Measurements from ENCODE around the gene ETV4. TPM values are rescaled to one million over a fixed set of nuclear protein-coding genes. Genes with fewer than 3 reads are reported as not detected.

The ETV4 gene
- total and polyA plus RNA-seq, 2 of the 13 experiments (the other 11 are each of a cell fraction or from before 2014, with no cell fraction given), result 128 to 330 TPM

DNA sequence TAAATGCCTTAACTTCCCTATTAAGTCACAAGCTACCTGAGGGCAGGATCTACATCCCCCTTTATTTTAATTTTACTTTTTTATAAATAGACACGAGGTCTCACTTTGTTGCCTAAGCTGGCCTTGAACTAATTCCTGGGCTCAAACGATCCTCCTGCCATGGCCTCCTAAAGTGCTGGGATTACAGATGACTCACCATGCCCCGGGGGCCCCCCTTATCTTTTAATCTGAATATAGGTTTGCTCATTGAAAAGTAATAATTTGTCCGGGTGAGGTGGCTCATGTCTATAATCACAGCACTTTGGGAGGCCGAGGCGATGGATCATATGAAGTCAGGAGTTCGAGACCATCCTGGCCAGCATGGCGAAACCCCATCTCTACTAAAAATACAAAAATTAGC lies 14.2 kb downstream of the ETV4 start (continued):
- TF ChIP-seq, protein P1, sequence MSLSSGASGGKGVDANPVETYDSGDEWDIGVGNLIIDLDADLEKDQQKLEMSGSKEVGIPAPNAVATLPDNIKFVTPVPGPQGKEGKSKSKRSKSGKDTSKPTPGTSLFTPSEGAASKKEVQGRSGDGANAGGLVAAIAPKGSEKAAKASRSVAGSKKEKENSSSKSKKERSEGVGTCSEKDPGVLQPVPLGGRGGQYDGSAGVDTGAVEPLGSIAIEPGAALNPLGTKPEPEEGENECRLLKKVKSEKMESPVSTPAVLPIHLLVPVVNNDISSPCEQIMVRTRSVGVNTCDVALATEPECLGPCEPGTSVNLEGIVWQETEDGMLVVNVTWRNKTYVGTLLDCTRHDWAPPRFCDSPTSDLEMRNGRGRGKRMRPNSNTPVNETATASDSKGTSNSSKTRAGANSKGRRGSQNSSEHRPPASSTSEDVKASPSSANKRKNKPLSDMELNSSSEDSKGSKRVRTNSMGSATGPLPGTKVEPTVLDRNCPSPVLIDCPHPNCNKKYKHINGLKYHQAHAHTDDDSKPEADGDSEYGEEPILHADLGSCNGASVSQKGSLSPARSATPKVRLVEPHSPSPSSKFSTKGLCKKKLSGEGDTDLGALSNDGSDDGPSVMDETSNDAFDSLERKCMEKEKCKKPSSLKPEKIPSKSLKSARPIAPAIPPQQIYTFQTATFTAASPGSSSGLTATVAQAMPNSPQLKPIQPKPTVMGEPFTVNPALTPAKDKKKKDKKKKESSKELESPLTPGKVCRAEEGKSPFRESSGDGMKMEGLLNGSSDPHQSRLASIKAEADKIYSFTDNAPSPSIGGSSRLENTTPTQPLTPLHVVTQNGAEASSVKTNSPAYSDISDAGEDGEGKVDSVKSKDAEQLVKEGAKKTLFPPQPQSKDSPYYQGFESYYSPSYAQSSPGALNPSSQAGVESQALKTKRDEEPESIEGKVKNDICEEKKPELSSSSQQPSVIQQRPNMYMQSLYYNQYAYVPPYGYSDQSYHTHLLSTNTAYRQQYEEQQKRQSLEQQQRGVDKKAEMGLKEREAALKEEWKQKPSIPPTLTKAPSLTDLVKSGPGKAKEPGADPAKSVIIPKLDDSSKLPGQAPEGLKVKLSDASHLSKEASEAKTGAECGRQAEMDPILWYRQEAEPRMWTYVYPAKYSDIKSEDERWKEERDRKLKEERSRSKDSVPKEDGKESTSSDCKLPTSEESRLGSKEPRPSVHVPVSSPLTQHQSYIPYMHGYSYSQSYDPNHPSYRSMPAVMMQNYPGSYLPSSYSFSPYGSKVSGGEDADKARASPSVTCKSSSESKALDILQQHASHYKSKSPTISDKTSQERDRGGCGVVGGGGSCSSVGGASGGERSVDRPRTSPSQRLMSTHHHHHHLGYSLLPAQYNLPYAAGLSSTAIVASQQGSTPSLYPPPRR (CRISPR knock-in tag; IDR thresholded peaks at IDR 0.05; ENCODE audit: borderline replicate concordance), result no peak
- TF ChIP-seq MYC (CRISPR knock-in tag; IDR thresholded peaks at IDR 0.05; ENCODE audit: borderline replicate concordance), result no peak
- no peak for TF ChIP-seq BCL3 (CRISPR knock-in tag; IDR thresholded peaks at IDR 0.05)
- TF ChIP-seq SIX1 (CRISPR knock-in tag; IDR thresholded peaks at IDR 0.05; ENCODE audit: borderline replicate concordance), result peak; percentile 61; the same call in 1 of the 2 replicates
- no peak for TF ChIP-seq RXRB (CRISPR knock-in tag; IDR thresholded peaks at IDR 0.05; ENCODE audit: borderline replicate concordance)
- no peak for TF ChIP-seq SATB2 (CRISPR knock-in tag; IDR thresholded peaks at IDR 0.05)
- no peak for TF ChIP-seq ZNF18 (CRISPR knock-in tag; IDR thresholded peaks at IDR 0.05; ENCODE audit: insufficient replicate concordance)
- TF ChIP-seq KDM5A (IDR thresholded peaks at IDR 0.05; ENCODE audit: borderline replicate concordance, low read length), result peak; percentile 50; the same call in 1 of the 2 replicates
- TF ChIP-seq ARNT2 (CRISPR knock-in tag; IDR thresholded peaks at IDR 0.05; ENCODE audit: low read depth), result 0 out of 2 replicates have a peak, but pooled peaks have one; percentile 29
- peak in 1 of 2 experiments; percentile 45; a peak in 1 of 4 replicates for TF ChIP-seq EP300 (IDR thresholded peaks at IDR 0.05; ENCODE audit: low read depth in 2 of 2, low read length in 2 of 2)
- TF ChIP-seq EP300 (CRISPR knock-in tag; IDR thresholded peaks at IDR 0.05; ENCODE audit: borderline replicate concordance), result no peak
- TF ChIP-seq, protein P2, sequence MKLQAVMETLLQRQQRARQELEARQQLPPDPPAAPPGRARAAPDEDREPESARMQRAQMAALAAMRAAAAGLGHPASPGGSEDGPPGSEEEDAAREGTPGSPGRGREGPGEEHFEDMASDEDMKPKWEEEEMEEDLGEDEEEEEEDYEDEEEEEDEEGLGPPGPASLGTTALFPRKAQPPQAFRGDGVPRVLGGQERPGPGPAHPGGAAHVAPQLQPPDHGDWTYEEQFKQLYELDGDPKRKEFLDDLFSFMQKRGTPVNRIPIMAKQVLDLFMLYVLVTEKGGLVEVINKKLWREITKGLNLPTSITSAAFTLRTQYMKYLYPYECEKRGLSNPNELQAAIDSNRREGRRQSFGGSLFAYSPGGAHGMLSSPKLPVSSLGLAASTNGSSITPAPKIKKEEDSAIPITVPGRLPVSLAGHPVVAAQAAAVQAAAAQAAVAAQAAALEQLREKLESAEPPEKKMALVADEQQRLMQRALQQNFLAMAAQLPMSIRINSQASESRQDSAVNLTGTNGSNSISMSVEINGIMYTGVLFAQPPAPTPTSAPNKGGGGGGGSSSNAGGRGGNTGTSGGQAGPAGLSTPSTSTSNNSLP (IDR thresholded peaks at IDR 0.05; ENCODE audit: low read depth, low read length), result peak; percentile 56; the same call in 1 of the 2 replicates
- TF ChIP-seq ZBTB7A (CRISPR knock-in tag; IDR thresholded peaks at IDR 0.05), result no peak
- peak; percentile 7; the same call in 1 of the 2 replicates for TF ChIP-seq DNMT3B (CRISPR knock-in tag; conservative IDR thresholded peaks at IDR 0.05)
- no peak for TF ChIP-seq KLF13 (CRISPR knock-in tag; IDR thresholded peaks at IDR 0.05)
- peak; percentile 32; the same call in 1 of the 2 replicates for TF ChIP-seq CEBPG (CRISPR knock-in tag; IDR thresholded peaks at IDR 0.05)
- TF ChIP-seq, protein P3, sequence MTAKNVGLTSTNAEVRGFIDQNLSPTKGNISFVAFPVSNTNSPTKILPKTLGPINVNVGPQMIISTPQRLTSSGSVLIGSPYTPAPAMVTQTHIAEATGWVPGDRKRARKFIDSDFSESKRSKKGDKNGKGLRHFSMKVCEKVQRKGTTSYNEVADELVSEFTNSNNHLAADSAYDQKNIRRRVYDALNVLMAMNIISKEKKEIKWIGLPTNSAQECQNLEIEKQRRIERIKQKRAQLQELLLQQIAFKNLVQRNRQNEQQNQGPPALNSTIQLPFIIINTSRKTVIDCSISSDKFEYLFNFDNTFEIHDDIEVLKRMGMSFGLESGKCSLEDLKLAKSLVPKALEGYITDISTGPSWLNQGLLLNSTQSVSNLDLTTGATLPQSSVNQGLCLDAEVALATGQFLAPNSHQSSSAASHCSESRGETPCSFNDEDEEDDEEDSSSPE (CRISPR knock-in tag; IDR thresholded peaks at IDR 0.05), result no peak
